Activated CD4-positive, alpha-beta T cell treated with anti-CD3 and anti-CD28 coated beads, Interleukin-10, Interleukin-2, amounts not matched to agents 100 ng/mL and 50 ng/mL, durations not matched to agents 16 hours and 8 hours (primary cell): ENCODE measurements around the gene KIF5A.
A peak's percentile ranks its signal among the peaks of the same experiment; 100 is the strongest.

Experiments
- DNase-seq: peaks from one replicate; pipeline ENCODE4 v3.0.0-alpha.2; 2020

Gene KIF5A

DNA sequence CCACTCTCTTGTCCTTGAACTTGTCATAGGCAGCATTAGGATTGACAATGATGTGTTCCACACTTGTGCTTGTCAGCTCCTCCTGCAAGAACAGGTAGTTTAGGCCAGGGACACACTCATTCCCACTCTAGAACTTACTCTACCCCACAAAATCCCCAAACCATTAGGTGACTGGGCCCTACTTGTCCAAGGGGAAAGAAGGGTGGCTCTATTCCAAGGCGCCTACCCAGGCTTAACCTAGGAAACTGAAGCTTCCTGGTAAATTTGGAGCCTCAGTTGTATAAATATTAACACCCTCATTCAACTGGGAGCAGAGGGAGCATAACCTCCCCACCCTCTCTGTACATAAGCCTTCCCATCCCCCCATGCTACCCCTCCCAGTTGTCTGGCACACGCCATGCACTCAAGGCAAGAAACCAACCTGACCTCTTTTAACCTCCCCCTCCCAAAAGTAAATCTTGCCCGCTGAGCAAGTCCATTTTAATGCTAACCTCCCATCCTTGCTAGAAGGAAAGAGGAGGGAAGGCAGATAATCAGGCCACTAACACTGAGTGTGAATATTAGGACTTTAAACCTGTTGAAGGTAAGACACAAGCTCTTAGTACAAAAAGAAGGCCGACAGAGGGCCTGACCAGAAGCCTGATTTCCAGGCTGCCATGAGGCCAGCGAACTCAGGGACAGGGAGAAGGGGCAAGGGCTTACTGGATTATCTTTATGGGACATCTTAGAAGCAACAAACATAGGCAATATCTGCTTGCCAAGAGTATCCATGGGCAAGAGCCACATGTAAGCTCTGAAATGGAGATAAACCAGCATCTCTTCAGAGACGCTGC is 13.9 kb upstream of the KIF5A start:
- no peak for DNase-seq

DNA sequence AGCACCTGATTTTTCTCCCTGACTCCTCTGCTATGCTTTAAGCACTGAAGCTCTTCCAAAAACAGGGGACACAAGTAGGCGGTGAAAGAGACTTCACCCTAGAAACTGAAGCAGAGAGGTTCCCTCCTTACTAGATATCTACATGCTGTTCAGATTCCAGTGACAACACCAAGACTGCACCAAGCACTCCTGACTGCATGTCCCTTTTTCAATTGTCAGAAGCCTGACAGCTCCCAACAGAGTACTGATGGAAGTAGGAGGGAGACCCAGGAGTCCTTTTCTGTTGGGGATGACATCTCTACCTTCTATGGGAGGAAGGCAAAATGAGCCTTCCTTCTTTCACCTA is 13.3 kb upstream of the KIF5A start:
- no peak for DNase-seq

DNA sequence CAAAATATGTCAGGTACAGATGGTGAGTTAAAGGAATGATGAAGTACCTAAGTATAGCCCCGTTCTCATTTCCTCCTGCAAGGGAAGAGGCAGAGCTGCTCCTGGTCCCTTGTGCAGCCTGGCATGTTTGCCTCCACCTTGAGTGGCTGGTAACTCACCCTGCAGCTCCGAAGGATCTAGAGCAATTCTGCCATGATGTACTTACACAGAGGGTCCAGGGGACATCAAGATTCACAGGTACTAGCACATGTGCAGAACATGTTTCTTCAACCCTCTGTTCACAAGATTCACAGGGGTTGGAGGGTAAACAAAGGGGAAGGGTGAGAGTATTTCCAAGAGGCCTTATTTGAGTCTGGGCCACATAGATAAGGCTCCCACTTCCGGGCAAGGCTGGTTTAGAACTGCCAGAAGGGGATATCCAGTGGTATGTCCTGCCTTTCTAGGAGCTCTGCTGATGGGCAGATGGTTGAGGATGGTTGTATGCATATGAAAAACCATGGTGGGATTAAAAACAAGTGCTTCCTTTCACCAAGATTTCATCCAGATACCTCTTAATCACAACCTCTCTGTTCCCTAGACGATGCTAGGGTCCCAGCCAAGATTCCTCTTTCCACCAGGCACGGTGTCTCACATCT is 10.6 kb upstream of the KIF5A start:
- no peak for DNase-seq

DNA sequence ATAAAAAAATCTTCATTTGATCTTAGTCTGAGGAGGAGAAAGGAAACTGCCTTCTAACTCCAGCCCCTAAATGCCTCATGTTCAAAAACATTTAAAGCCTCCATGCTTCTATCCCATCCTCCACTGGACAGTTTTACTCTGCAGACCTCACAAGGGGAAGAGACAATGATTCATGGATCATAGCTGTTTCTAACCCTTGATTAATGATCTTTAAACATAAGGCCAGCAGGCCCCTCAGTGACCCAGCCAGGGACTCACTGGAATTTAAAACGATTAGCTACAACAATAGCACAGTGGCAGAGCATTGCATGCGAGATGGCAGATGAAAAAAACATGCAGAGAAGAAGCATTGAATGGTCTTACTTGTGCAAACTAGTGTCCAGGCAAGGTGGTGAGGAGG is 8.8 kb upstream of the KIF5A start:
- DNase-seq, result no peak

GRCh38 chr12:57541717-57542116 is 8.1 kb upstream of the KIF5A start:
- no peak for DNase-seq

- DNase-seq, result no peak
Observed at GRCh38 chr12:57543581-57543980, 6.3 kb upstream of the KIF5A start.

DNA sequence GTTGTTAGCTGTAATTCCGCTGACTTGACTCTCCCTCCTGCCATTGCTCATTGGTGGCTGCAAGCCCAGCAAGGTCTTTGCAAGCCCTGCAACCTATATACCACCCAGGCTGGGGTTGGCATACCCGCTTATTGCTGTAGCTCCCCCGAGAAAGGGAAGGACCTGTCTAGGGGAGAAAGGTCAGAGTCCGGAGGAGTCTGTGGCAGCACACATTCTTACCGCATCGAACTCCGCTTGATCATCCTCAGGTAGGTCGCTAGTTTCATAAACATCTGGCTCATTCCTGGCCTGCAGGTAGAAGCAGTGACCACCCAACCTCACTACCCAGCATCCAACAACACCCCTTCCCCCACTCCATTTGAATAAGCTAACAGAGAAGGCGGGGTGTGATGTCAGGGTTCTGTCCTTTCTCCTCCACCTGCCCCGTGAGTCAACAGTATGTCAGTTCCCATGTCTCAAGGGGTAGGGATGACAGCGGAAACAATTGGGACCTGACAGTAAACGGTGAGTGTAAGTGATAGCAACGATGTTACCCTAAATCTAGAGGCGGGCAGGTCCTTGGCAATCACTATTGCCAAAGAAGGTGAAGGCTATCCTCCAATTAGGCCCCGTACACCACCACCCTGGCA is 3.9 kb upstream of the KIF5A start:
- no peak for DNase-seq

DNA sequence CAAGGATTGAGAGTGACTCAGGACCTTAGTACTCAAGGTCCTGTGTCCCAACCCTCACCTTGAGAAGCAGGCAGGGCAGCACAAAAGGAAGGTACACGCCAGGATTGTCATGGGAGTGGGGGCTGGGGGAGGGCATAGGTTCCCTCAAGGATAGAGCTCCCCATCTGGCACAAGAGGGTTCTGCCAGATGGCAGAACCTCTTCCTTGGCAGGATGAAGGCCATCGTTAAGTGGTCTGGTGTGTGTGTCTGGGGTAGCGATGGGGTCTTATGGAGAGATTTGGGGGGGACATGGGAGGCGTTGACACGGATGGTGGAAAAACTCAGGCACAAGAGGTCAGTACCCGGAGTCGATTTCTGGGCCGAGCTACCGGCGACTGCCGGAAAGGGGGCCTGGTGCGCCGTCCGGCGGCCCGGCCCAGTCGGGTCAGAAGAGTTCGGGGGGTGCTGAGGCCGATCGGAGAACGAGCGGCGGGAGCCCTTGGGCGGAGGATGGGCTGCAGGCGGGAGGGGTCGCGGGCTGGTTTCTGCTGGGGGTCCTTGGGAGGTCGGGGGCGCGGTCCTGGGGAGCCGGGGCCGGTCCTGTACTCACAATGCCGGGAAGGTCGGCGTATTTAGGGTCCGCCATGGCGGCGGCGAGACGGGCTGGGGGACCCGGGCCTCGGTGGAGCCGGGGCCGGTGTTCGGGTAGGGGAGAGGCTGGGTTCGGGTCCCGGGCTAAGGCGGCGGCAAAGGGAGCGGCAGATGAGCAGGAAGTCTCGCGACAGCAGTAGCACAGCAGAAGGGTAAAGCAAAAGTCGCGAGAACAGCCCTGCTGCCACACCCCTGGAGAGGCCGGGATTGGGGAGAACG is 3.2 kb upstream of the KIF5A start, which contains the start of gene DCTN2:
TSS of gene DCTN2 (minus strand) at position 755 of the 850 bp plus-strand sequence. CDS start at position 626, 129 bp downstream.
- peak; percentile 99 for DNase-seq

GRCh38 chr12:57547288-57548012 is 2.4 kb upstream of the KIF5A start:
- DNase-seq, result no peak

DNA sequence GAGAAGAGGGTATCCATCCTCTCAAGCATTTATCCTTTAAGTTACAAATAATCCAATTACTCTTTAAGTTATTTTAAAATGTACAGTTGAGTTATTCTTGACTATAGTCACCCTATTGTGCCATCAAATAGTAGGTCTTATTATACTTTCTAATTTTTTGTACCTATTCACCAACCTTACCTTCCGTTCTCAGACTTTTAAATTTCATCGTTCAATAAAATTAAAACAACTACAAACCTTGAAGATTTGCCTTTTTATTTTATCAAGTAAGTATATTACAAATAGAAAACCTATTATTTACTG is 1.9 kb upstream of the KIF5A start:
- no peak for DNase-seq

DNA sequence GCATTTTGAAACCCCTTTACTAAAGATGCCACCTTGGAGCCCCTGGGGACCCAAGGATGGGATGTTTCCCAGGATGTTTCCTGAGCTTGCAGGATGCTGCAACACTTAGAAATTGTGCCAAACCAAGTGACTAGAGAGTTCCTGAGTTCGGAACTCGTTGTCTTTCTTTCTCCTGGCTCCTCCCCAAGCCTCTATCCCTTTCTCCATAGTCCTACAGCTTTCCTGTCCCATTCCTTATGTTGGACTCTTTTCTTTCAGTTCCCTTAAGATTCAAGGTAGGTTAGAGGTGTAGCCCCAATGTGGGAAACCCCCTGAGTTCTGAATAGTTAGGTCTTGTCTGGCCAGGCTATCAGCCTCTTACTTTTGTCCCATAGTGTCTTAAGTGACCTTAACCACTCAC is 1.4 kb upstream of the KIF5A start:
- DNase-seq, result no peak

DNA sequence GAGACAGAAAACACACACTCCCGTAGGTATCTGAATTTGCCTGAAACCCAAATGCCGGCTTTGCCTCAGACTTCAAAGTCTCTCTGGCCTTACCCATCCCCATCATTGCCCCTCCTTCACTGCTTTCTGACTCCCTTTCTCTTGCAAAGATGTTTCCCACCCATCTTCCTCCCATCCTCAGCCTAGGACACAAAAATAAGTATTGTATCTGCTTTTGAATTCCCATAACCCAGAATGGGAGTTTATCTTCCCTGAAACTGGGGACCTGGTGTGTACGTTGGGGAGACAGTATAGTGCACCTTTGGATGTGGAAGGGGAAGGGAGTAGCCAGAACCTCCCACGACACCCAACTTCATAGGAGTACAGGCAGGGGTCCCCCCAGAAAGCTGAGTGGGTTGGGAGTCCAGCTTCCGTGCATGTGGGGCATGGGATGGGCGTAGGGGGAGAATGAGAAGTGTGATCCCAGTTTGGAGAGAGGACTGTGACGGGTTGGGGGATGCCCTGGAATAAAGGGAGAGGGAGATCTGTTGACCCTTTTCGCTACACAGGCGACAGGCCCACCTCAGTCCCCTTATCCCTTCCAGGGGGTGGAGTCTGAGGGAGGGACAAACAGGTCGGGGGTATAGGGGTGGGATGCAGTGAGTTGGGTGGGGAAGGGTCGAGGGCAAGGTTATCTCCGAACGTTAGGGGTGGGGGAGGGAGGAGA is 488 bp upstream of the KIF5A start:
- DNase-seq, result no peak

DNA sequence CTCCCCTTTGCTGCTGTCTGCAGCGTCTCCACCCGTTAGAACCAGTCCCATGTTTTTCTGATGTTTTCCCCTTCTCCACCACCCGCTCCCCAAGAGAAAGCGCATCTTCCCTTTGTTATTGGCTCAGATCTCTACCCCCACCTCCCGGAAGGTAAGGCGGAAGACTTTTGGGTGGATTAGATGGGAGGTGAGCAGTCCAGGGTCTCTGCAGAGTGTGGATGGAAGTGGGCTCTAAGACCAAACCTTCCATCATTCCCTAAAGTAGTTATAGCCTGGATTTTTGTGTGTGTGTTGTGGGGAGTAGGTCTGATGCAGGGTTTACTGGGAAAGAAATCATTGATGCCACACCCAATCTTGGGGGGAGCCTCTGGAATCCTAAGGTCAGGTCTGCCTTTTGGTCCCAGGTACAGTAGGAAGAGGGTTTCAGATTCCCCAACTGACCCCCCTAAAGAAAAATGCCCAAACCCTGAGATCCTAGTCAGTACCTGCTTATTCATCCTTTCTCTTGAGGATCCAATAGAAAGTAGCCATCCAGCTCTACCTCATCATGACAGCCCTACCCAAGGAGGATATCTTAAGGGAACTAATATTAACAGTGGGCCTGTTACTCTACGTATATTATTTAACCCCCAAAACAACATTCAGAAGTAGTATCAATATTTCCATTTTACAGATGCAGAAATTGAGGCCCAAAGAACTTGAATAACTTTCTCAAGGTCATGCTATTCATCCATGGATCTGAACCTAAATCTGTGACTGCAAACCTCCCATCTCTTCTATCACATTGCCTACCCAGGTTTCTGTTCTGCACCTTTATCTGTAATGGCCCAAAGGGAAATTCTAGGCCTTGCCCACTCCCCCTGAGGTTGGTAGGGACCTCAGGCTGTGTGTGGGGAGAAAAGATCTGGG is 1.1 kb downstream of the KIF5A start:
- DNase-seq, result no peak

DNA sequence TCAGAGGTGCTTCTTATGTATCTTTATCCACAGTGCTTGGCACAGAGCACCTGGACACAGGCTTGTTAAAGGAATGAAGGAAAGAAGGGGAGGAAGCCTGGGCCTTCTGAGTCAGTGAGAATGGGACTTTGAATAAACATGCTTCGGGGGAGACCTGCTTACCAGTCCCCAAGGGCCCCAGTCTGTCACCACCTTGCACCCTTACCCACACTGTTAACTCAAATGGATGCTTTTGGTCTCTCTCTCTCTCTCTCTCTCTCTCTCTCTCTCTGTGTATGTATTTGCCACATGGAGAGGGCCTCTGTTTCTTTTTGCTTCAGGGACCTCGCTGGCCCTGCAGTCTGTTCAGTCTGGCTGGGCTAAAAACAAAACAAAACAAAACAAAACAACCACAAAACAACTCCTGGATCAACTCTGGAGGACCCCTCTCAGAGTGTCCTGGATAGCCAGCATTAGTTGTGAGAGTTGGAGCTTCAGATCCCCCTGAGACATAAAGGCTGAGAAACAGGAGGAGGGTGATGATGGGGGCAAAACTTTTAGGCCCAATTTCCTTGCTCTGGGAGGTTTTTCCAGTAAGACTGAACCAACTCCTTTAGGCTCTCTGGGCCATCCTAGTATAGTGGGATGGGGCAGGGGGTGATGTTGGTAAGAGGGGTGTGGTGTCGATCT is 1.9 kb downstream of the KIF5A start:
- no peak for DNase-seq

GRCh38 chr12:57552306-57552651 is 2.4 kb downstream of the KIF5A start:
- no peak for DNase-seq

- DNase-seq, result peak; percentile 16
Observed at GRCh38 chr12:57552835-57553313, 3.0 kb downstream of the KIF5A start.

GRCh38 chr12:57553343-57554202 is 3.7 kb downstream of the KIF5A start:
- DNase-seq, result no peak

- DNase-seq, result no peak
Observed at GRCh38 chr12:57554453-57554852, 4.6 kb downstream of the KIF5A start.

GRCh38 chr12:57554897-57555296 is 5.1 kb downstream of the KIF5A start:
- DNase-seq, result no peak
